ENCODE measurements around the gene OSTF1.

DNA sequence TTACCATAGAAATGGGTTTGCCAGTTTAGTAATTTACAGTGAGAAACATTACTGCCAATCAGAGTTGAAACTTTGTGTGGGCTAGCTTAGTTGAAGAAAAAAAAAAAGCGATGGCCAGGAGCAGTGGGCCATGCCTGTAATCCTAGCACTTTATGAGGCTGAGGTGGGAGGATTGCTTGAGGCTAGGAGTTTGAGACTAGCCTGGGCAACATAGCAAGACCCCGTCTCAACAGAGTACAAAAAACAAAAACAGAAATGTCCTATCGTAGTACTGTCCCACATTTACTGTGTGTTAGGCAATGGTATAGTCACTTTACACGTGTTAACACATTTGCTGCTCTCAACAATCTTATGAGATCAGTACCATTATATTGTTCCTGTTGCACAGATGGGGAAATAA, 2.3 kb downstream of the OSTF1 start:
- TF ChIP-seq EZH2 (IDR thresholded peaks at IDR 0.05; ENCODE audit: borderline replicate concordance, low read depth, low read length, severe bottlenecking) (no peak), FOS (IDR thresholded peaks at IDR 0.05; ENCODE audit: borderline replicate concordance, insufficient read depth, low read length) (no peak), POLR2A (IDR thresholded peaks at IDR 0.05; ENCODE audit: low read depth, low read length) (no peak), POLR2AphosphoS5 (IDR thresholded peaks at IDR 0.05; ENCODE audit: insufficient read depth, low read depth, low read length) (no peak), MYC (IDR thresholded peaks at IDR 0.05; ENCODE audit: low read depth, low read length) (no peak)
- TF ChIP-seq, protein P1, sequence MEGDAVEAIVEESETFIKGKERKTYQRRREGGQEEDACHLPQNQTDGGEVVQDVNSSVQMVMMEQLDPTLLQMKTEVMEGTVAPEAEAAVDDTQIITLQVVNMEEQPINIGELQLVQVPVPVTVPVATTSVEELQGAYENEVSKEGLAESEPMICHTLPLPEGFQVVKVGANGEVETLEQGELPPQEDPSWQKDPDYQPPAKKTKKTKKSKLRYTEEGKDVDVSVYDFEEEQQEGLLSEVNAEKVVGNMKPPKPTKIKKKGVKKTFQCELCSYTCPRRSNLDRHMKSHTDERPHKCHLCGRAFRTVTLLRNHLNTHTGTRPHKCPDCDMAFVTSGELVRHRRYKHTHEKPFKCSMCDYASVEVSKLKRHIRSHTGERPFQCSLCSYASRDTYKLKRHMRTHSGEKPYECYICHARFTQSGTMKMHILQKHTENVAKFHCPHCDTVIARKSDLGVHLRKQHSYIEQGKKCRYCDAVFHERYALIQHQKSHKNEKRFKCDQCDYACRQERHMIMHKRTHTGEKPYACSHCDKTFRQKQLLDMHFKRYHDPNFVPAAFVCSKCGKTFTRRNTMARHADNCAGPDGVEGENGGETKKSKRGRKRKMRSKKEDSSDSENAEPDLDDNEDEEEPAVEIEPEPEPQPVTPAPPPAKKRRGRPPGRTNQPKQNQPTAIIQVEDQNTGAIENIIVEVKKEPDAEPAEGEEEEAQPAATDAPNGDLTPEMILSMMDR (IDR thresholded peaks at IDR 0.05; ENCODE audit: extremely low read depth in 1 of 2, insufficient read depth in 1 of 2, low read depth in 1 of 2, low read length in 2 of 2): no peak
